Measurements from ENCODE around the gene EPHB3. TPM values are rescaled to one million over a fixed set of nuclear protein-coding genes. Genes with fewer than 3 reads are reported as not detected.

Gene EPHB3
- total RNA-seq, 1 donor from 2014 or later, result 17.7 TPM

- no peaks in the 10 kb centered on the region for H3K36me3 ChIP-seq
- no peak for DNase-seq (ENCODE audit: extremely low spot score in 2 of 2)
- intact Hi-C loops (cut with DNase I), result no loop called here
- no peak overlapping the region for H3K27ac ChIP-seq
- H3K4me3 ChIP-seq, result no peak overlapping the region
- no peaks in the 10 kb centered on the region for H3K27me3 ChIP-seq
- H3K9me3 ChIP-seq, result no peaks in the 10 kb centered on the region
- no peaks in the 10 kb centered on the region for H3K4me1 ChIP-seq
- TF ChIP-seq POLR2A (IDR thresholded peaks at IDR 0.05) (no peak), CTCF (IDR thresholded peaks at IDR 0.05) (no peak), POLR2AphosphoS5 (IDR thresholded peaks at IDR 0.05; ENCODE audit: insufficient read depth in 1 of 2, low read depth in 1 of 2) (no peak)
These were observed 8.2 kb upstream of the EPHB3 start for GRCh38 chr3:184553385-184553784.

- Histone ChIP-seq H3K9me3 (no peaks in the 10 kb centered on the region), H3K27me3 (no peaks in the 10 kb centered on the region), H3K27ac (no peak overlapping the region), H3K36me3 (no peaks in the 10 kb centered on the region), H3K4me3 (no peak overlapping the region), H3K4me1 (no peaks in the 10 kb centered on the region)
- intact Hi-C loops (cut with DNase I), result no loop called here
- TF ChIP-seq POLR2AphosphoS5 (IDR thresholded peaks at IDR 0.05; ENCODE audit: insufficient read depth in 1 of 2, low read depth in 1 of 2), result no peak
- TF ChIP-seq POLR2A (IDR thresholded peaks at IDR 0.05), result no peak
- TF ChIP-seq CTCF (IDR thresholded peaks at IDR 0.05), result no peak
- DNase-seq (ENCODE audit: extremely low spot score in 2 of 2), result no peak
These were observed 7.1 kb upstream of the EPHB3 start for GRCh38 chr3:184554461-184554860.

- H3K36me3 ChIP-seq, result no peaks in the 10 kb centered on the region
- TF ChIP-seq POLR2A (IDR thresholded peaks at IDR 0.05) (no peak), CTCF (IDR thresholded peaks at IDR 0.05) (no peak), POLR2AphosphoS5 (IDR thresholded peaks at IDR 0.05; ENCODE audit: insufficient read depth in 1 of 2, low read depth in 1 of 2) (no peak)
- H3K9me3 ChIP-seq, result no peaks in the 10 kb centered on the region
- H3K4me1 ChIP-seq, result peaks cover 8% of the 10 kb centered on the region
- H3K27ac ChIP-seq, result no peak overlapping the region
- intact Hi-C loops (cut with DNase I), result no loop called here
- DNase-seq (ENCODE audit: extremely low spot score in 2 of 2), result no peak
- H3K4me3 ChIP-seq, result no peak overlapping the region
- H3K27me3 ChIP-seq, result no peaks in the 10 kb centered on the region
These were observed 4.8 kb upstream of the EPHB3 start for GRCh38 chr3:184556582-184557347.

GRCh38 chr3:184557348-184557950 lies 4.1 kb upstream of the EPHB3 start:
- Histone ChIP-seq H3K4me1 (peaks cover 8% of the 10 kb centered on the region), H3K4me3 (no peak overlapping the region), H3K36me3 (no peaks in the 10 kb centered on the region), H3K27me3 (no peaks in the 10 kb centered on the region), H3K27ac (no peak overlapping the region), H3K9me3 (no peaks in the 10 kb centered on the region)
- TF ChIP-seq POLR2A (IDR thresholded peaks at IDR 0.05) (no peak), CTCF (IDR thresholded peaks at IDR 0.05) (no peak), POLR2AphosphoS5 (IDR thresholded peaks at IDR 0.05; ENCODE audit: insufficient read depth in 1 of 2, low read depth in 1 of 2) (no peak)
- DNase-seq (ENCODE audit: extremely low spot score in 2 of 2), result no peak
- intact Hi-C loops (cut with DNase I), result no loop called here

- Histone ChIP-seq H3K36me3 (no peaks in the 10 kb centered on the region), H3K27ac (no peak overlapping the region), H3K4me3 (no peak overlapping the region), H3K27me3 (no peaks in the 10 kb centered on the region), H3K9me3 (no peaks in the 10 kb centered on the region), H3K4me1 (peaks cover 12% of the 10 kb centered on the region)
- intact Hi-C loops (cut with DNase I), result no loop called here
- TF ChIP-seq POLR2AphosphoS5 (IDR thresholded peaks at IDR 0.05; ENCODE audit: insufficient read depth in 1 of 2, low read depth in 1 of 2), result no peak
- TF ChIP-seq POLR2A (IDR thresholded peaks at IDR 0.05), result no peak
- TF ChIP-seq CTCF (IDR thresholded peaks at IDR 0.05), result no peak
- no peak for DNase-seq (ENCODE audit: extremely low spot score in 2 of 2)
These were observed 2.9 kb upstream of the EPHB3 start for GRCh38 chr3:184558726-184559125.
